Pancreas (tissue), 10 donors: ENCODE results near the gene TCF15. TPM values are rescaled to one million over a fixed set of nuclear protein-coding genes. Genes with fewer than 3 reads are reported as not detected.
A peak's percentile ranks its signal among the peaks of the same experiment; 100 is the strongest.

Experiments
- ATAC-seq, 4 donors: fragments of 200-7000 bp; cut with Tn5 transposase; one replicate each; pipeline versions ENCODE4 v1.8.0 to v1.9.1; 2020; ENCODE audit warnings: mild to moderate bottlenecking in 4 of 4, moderate library complexity in 4 of 4
- DNase-seq, 6 donors: peaks; one replicate each; pipeline ENCODE4 v3.0.0-alpha.2; 2020
- FAIRE-seq: peaks from 2 replicates; lab custom pipeline; 2012; peaks lifted over from hg19 to GRCh38; lab: Jason Lieb, UNC
- H3K27ac ChIP-seq, 4 donors: fragments of 200-600 bp; sonication (generic); 1 replicate in 3 of 4; 2 replicates in 1 of 4; pipeline versions ENCODE4 v1.5.0 to v1.8.0; 2020
- H3K27me3 ChIP-seq, 4 donors: fragments of 200-600 bp; one replicate each; pipeline ENCODE4 v1.8.0; 2021
- H3K36me3 ChIP-seq, 3 donors: fragments of 200-600 bp; sonication (generic) in 1 of 3; one replicate each; pipeline versions ENCODE4 v1.5.0 to v1.8.0; 2020 to 2021
- H3K4me1 ChIP-seq, 3 donors: fragments of 200-600 bp; one replicate each; pipeline ENCODE4 v1.8.0; 2021
- H3K4me3 ChIP-seq, 4 donors: fragments of 200-600 bp; sonication (generic) in 2 of 4; one replicate each; pipeline versions ENCODE4 v1.5.0 to v1.8.0; 2020 to 2021
- H3K9me3 ChIP-seq, 4 donors: fragments of 200-600 bp; one replicate each; pipeline ENCODE4 v1.8.0; 2021
- WGBS, 2 donors: extraction: QIAGEN DNeasy Blood & Tissue Kit; methylation state at CpG; one replicate each; pipeline ENCODE4 v1.1.7; 2013; 5-methylcytosine and 5-hydroxymethylcytosine counted together
- intact Hi-C, 3 donors: fragments of 100-400 bp; cut with DNase I; formaldehyde crosslinking; loops; one replicate each; pipeline versions ENCODE4 v1.11.1 to v1.14.2; 2022
- polyA plus RNA-seq, 2 donors: library from polyadenylated mRNA; stranded (reverse); fragments of 200-250 nt; gene quantifications; one replicate each; pipeline ENCODE4 v1.2.3, GENCODE V29; 2013
- total RNA-seq, 6 donors: library from RNA; stranded (reverse); fragmentation: NEBNext Ultra II Directional in 4 of 6; extraction: Animal tissue kit (Norgen Biotek cat#: 25700) in 4 of 6; gene quantifications; one replicate each; pipeline versions ENCODE4 v1.2.1 to v1.2.4, GENCODE V29; 2021 to 2023
- TF ChIP-seq, protein P1 (sequence below), 4 donors: fragments of 200-600 bp; sonication (generic) in 3 of 4; IDR thresholded peaks; one replicate each; pipeline versions ENCODE4 v1.5.0 to v1.8.0; 2021; ENCODE audit warnings: antibody characterized with exemption in 4 of 4
- donor health status: healthy with polysubstance abuse.
- donor health status: DM: no; HTN: no; CAD: no; lungs with moderate emphysema.
- donor health status: DM: no; HTN: no; CAD: no.
- donor health status: control.
- donor health status: control.
- donor health status: Bipolar disorder and iron deficiency.
- donor health status: DM: yes; HTN: yes; CAD: no.
- donor health status: DM: no; HTN: no; CAD: no.
- donor health status: DM: no; HTN: no; CAD: no.
- donor health status: DM: yes; HTN: yes; CAD: no.

The TCF15 gene
- total and polyA plus RNA-seq, 8 donors, result 0.16 to 0.80 (median 0.20) TPM; not detected in 1

DNA sequence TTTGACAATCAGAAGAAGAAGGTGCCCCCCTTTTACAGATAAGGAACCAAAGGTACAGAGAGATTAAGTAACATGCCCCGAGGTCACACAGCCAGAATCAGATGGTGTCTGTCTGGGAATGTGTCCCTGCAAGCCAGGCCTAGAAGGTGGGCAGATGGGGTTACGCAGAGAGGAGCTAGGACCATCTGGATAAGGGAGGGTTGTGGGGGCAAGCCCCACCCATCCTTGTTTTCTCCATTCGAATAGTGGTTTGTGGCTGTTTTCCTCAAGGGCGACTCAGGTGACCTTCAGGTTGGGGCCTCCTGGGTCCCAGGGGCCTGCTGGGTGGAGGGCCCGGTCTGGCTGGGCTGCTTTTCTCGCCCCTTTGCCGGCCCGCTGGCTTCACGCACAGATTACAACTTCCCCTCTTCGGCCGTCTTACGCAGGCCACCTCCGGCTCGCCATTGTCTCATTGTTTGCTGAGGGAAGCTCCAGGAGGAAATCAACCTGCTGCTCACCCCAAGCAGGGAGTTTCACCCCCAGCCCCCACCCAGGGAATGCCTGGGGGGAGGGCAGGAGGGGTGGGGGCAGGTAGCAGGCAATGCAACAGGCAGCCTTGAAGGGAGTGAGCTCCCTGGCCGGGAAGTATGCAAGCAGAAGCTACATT, 35.7 kb downstream of the TCF15 start:
- H3K36me3 ChIP-seq, result no peaks in the 10 kb centered on the region
- FAIRE-seq, result no peak
- intact Hi-C loops, result no loop called here
- ATAC-seq, result no peak
- peaks cover 0 to 5% (median 0%) of the 10 kb centered on the region in 4 donors for H3K27me3 ChIP-seq
- H3K4me3 ChIP-seq, result no peak overlapping the region
- H3K9me3 ChIP-seq, result no peaks in the 10 kb centered on the region
- no peaks in the 10 kb centered on the region for H3K4me1 ChIP-seq
- no peak for DNase-seq
- TF ChIP-seq, protein P1, sequence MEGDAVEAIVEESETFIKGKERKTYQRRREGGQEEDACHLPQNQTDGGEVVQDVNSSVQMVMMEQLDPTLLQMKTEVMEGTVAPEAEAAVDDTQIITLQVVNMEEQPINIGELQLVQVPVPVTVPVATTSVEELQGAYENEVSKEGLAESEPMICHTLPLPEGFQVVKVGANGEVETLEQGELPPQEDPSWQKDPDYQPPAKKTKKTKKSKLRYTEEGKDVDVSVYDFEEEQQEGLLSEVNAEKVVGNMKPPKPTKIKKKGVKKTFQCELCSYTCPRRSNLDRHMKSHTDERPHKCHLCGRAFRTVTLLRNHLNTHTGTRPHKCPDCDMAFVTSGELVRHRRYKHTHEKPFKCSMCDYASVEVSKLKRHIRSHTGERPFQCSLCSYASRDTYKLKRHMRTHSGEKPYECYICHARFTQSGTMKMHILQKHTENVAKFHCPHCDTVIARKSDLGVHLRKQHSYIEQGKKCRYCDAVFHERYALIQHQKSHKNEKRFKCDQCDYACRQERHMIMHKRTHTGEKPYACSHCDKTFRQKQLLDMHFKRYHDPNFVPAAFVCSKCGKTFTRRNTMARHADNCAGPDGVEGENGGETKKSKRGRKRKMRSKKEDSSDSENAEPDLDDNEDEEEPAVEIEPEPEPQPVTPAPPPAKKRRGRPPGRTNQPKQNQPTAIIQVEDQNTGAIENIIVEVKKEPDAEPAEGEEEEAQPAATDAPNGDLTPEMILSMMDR (IDR thresholded peaks at IDR 0.05), result no peak
- WGBS, 2 donors, result 39 to 49% methylated on average over 15 of the region's 15 CpGs
- H3K27ac ChIP-seq, result no peak overlapping the region

DNA sequence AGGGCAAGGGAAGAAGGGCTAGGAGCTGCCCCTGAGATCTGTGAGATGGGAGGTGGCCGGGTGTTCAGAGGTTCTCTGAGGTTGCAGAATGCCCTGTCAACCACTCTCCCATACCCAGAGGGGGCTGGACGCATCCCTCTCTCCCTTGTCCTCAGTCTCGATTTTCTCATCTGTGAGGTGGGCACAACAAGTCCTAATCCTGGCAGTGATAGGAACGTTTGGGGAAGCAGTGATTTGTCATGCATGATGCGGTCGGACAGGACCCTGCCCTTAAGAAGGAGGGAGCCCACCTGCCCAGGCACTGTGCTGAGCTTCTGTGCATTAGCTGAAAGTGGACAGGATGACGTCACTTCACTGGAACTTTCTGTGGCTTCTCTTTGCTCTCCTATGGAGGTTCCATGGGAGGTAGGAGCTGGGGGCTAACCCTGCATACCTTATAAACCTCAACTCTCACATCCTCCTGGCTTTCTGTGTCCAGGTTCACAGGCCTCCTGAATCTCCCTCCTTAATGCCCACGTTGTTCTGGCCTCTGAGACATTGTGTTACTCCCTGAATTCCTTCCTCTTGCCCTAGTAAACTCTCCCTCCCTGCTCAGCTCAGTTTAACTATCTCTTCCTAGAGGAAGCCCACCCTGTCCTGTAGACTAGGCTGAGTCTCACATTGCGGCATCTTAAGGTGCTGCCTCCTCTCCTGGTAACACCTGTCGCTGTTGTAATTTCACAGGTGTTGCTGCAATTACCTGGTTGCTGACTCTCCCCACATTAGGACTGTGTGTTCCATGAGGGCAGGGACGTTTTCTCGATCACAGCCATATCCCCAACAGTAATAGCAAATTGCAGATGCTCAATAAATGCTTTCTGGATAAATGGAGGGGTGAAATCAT, 36.5 kb downstream of the TCF15 start:
- ATAC-seq (no peak), FAIRE-seq (no peak), DNase-seq (no peak)
- no peaks in the 10 kb centered on the region for H3K4me1 ChIP-seq
- TF ChIP-seq, protein P1 (IDR thresholded peaks at IDR 0.05), result no peak
- no peaks in the 10 kb centered on the region for H3K9me3 ChIP-seq
- H3K27me3 ChIP-seq, result peaks cover 0 to 5% (median 2%) of the 10 kb centered on the region in 4 donors
- WGBS, 2 donors, result 45 to 51% methylated on average over 12 of the region's 12 CpGs
- no peaks in the 10 kb centered on the region for H3K36me3 ChIP-seq
- no peak overlapping the region for H3K27ac ChIP-seq
- intact Hi-C loops, result no loop called here
- H3K4me3 ChIP-seq, result no peak overlapping the region

DNA sequence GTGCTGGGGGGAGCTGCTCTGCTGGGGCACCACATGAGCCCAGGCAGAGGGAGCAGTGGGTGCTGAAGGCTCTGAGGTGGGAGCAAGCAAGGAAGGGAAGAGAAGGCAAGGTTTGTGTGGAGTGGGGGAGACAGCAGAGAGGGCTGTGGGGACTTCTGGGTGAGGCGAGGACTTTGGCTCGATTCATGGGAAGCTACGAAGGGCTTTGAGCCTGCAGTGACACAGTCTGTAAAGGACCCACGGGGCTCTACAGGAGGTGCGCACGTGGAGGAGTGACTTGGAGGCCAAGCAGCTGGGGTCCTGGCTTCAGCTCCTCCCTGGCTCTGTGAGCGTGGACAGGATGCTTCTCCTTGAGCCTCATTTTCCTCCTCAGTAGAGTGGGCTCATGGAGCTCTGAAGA, 37.4 kb downstream of the TCF15 start:
- Histone ChIP-seq H3K4me3 (no peak overlapping the region), H3K27ac (no peak overlapping the region), H3K27me3 (peaks cover 0 to 9% (median 2%) of the 10 kb centered on the region in 4 donors), H3K4me1 (no peaks in the 10 kb centered on the region), H3K36me3 (no peaks in the 10 kb centered on the region), H3K9me3 (no peaks in the 10 kb centered on the region)
- WGBS, 2 donors, result 37 to 42% methylated on average over 7 of the region's 7 CpGs
- intact Hi-C loops, result no loop called here
- no peak for FAIRE-seq
- no peak for DNase-seq
- ATAC-seq, result no peak
- TF ChIP-seq, protein P1 (IDR thresholded peaks at IDR 0.05), result no peak

DNA sequence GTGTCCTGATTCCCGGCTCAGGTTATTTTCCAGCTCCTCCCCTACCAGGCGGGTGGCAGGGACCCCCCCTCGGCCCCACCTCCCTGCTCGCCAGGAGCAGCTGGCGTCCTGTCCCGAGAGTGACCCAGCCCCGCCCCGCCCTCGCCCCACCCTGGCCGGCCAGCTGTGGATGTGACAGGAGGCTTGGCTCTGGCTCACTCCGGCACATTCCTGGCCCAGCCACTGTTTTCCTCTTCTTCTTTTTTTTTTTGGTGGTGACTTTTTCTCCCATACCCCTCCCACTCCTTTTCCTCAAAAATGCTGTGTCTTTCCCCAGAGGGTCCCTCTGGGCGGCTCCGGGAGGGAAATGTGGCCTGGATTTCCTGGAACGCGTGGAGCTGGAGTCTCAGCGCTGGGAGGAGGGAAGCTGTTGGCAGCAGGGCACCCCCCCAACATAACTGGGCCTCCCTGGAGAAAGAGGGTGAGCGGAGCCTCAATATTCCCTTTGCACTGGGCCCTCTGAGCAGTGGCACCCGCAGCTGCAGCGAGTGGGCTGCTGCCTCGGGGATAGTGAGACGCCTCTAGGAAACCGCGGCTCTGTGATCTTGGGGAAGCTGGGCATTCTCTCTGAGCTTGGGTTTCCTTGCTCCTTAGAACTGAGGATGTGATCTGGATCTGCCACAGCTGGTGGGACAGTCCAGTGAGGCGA, 38.2 kb downstream of the TCF15 start:
- no peak for FAIRE-seq
- H3K27me3 ChIP-seq, result peaks cover 0 to 9% (median 2%) of the 10 kb centered on the region in 4 donors
- H3K4me3 ChIP-seq, result no peak overlapping the region
- H3K4me1 ChIP-seq, result no peaks in the 10 kb centered on the region
- peak in 5 of 6 donors; percentile 27 to 62 (median 32) for DNase-seq
- H3K9me3 ChIP-seq, result no peaks in the 10 kb centered on the region
- WGBS, 2 donors, result 14 to 16% methylated on average over 24 of the region's 24 CpGs
- TF ChIP-seq, protein P1 (IDR thresholded peaks at IDR 0.05), result no peak
- peak; percentile 48 to 85 (median 68) for ATAC-seq
- no peak overlapping the region for H3K27ac ChIP-seq
- H3K36me3 ChIP-seq, result no peaks in the 10 kb centered on the region
- intact Hi-C loops, result no loop called here
